ENCODE measurements around the gene UBE2G1. TPM values are rescaled to one million over a fixed set of nuclear protein-coding genes. Genes with fewer than 3 reads are reported as not detected.

UBE2G1 gene
- total and polyA plus RNA-seq, 2 of the 8 experiments (the other 6 are each of a cell fraction or from before 2014, with no cell fraction given) = 73.9 to 170 TPM

- no peaks in the 10 kb centered on the region for H4K20me1 ChIP-seq (replicated peaks in 1 of 2; ENCODE audit: control insufficient read depth in 1 of 2, insufficient read depth in 2 of 2, low read length in 2 of 2)
- no peak overlapping the region for H3K56ac ChIP-seq (replicated peaks; ENCODE audit: insufficient read length, low read depth, low read length)
- FAIRE-seq = no peak
- peaks cover 0 to 46% (median 22%) of the 10 kb centered on the region in 4 experiments; a peak in 7 of 8 replicates for H3K36me3 ChIP-seq (ENCODE audit: control insufficient read depth in 2 of 4, insufficient read depth in 4 of 4, low read length in 3 of 4)
- no peaks in the 10 kb centered on the region for H3K23me2 ChIP-seq (ENCODE audit: low read depth, low read length)
- H2BK15ac ChIP-seq (ENCODE audit: low read length) = no peak overlapping the region
- H4K8ac ChIP-seq (ENCODE audit: extremely low read depth, insufficient read depth, low read length) = no peak overlapping the region
- CTCF ChIA-PET (ENCODE audit: partially characterized antibody) = interaction anchor here (1.3 to 1.6 kb wide), 2 partner anchors 12 to 14 kb away, joined by 4 read pairs; no protein-coding TSS in a partner anchor
- no peaks in the 10 kb centered on the region for H3K9me3 ChIP-seq (ENCODE audit: insufficient read depth in 2 of 2, low read depth in 1 of 2, low read length in 1 of 2)
- no peak overlapping the region for H3K9ac ChIP-seq (replicated peaks in 1 of 4; ENCODE audit: extremely low read depth in 1 of 4, low read depth in 3 of 4, low read length in 3 of 4)
- no peaks in the 10 kb centered on the region for H3K79me2 ChIP-seq (ENCODE audit: control insufficient read depth in 1 of 2, insufficient read depth in 2 of 2, low read length in 2 of 2)
- H2BK5ac ChIP-seq (ENCODE audit: low read depth, low read length) = no peak overlapping the region; the same call in 1 of the 2 replicates
- 81% methylated on average over 4 of the region's 4 CpGs; no CpG with 5 or more reads in 1 of the 2 experiments for WGBS, 2 experiments (ENCODE audit: extremely low coverage in 1 of 2, insufficient coverage in 1 of 2, insufficient read length in 1 of 2, insufficient replicate concordance in 2 of 2, low coverage in 1 of 2, low lambda C conversion rate in 2 of 2, missing lambda C conversion rate in 1 of 2)
- H3K27me3 ChIP-seq (replicated peaks in 1 of 4; ENCODE audit: control insufficient read depth in 3 of 4, extremely low read depth in 1 of 4, insufficient read depth in 3 of 4, low read length in 3 of 4) = no peaks in the 10 kb centered on the region
- no peak overlapping the region for H2BK20ac ChIP-seq (ENCODE audit: low read length)
- H3K79me1 ChIP-seq (ENCODE audit: low read depth, low read length) = no peaks in the 10 kb centered on the region
- H2AFZ ChIP-seq (ENCODE audit: low read length) = no peak overlapping the region
- H2AK5ac ChIP-seq (ENCODE audit: low read depth, low read length) = no peak overlapping the region
- DNase-seq (ENCODE audit: low read depth in 1 of 2, low spot score in 2 of 2) = no peak
- H3K18ac ChIP-seq (ENCODE audit: extremely low read depth, low read length) = no peak overlapping the region
- no peak overlapping the region for H3K4me3 ChIP-seq (ENCODE audit: extremely low read depth in 1 of 4, insufficient read depth in 2 of 4, low read depth in 3 of 4, low read length in 4 of 4)
- H4K5ac ChIP-seq (ENCODE audit: insufficient read length, low read depth, low read length) = no peak overlapping the region
- H3K14ac ChIP-seq (ENCODE audit: insufficient read length) = no peak overlapping the region
- H3K4me1 ChIP-seq (replicated peaks in 1 of 4; ENCODE audit: control insufficient read depth in 3 of 4, insufficient read depth in 4 of 4, low read length in 3 of 4) = no peaks in the 10 kb centered on the region
- H2BK12ac ChIP-seq (ENCODE audit: low read depth, low read length) = no peak overlapping the region
- H3K4me2 ChIP-seq (ENCODE audit: insufficient read depth in 1 of 2, low read depth in 2 of 2, low read length in 2 of 2) = no peak overlapping the region
- POLR2A ChIA-PET (ENCODE audit: partially characterized antibody) = no interaction called here
- H4K91ac ChIP-seq (replicated peaks; ENCODE audit: insufficient read length, low read length) = no peak overlapping the region
- no peak overlapping the region for H3K4ac ChIP-seq (replicated peaks; ENCODE audit: insufficient read length, low read depth, low read length)
- no peak overlapping the region for H3K27ac ChIP-seq (ENCODE audit: low read depth, low read length)
- H2BK120ac ChIP-seq (replicated peaks; ENCODE audit: low read depth, low read length) = no peak overlapping the region
- H3K23ac ChIP-seq (ENCODE audit: insufficient read length) = no peak overlapping the region
- TF ChIP-seq KDM1A (IDR thresholded peaks at IDR 0.05; ENCODE audit: borderline replicate concordance, low read length) (no peak), ZNF274 (IDR thresholded peaks at IDR 0.05; ENCODE audit: borderline replicate concordance, extremely low read depth, low read length) (no peak), E2F6 (IDR thresholded peaks at IDR 0.05) (no peak), NRF1 (IDR thresholded peaks at IDR 0.05; ENCODE audit: low read depth, low read length) (no peak), USF2 (IDR thresholded peaks at IDR 0.05; ENCODE audit: low read length) (no peak), GABPA (IDR thresholded peaks at IDR 0.05; ENCODE audit: borderline replicate concordance, insufficient read depth, low read length) (no peak), JUN (IDR thresholded peaks at IDR 0.05; ENCODE audit: low read depth, low read length) (no peak), KDM4A (IDR thresholded peaks at IDR 0.05; ENCODE audit: low read depth, low read length, severe bottlenecking) (no peak), POLR2A (IDR thresholded peaks at IDR 0.05; ENCODE audit: control extremely low read depth in 1 of 2, low read depth in 2 of 2, low read length in 2 of 2) (no peak), BRCA1 (IDR thresholded peaks at IDR 0.05; ENCODE audit: low read depth, low read length) (no peak), HDAC6 (IDR thresholded peaks at IDR 0.05; ENCODE audit: low read depth, low read length) (no peak), CBX8 (IDR thresholded peaks at IDR 0.05; ENCODE audit: borderline replicate concordance, low read depth, low read length) (no peak)
Observed at GRCh38 chr17:4232168-4232813, 134.2 kb downstream of the UBE2G1 start.

Measured in H1 (cell line).